Stimulated activated CD8-positive, alpha-beta memory T cell treated with anti-CD3 and anti-CD28 coated beads, Interleukin-2, amount 100 ng/mL, for 48 hours (primary cell): ENCODE data around the gene SIK3.

Source experiments
- DNase-seq, 2 donors: peaks; one replicate each; pipeline ENCODE4 v3.0.0-alpha.2; 2020; ENCODE audit warnings: low read depth in 2 of 2

SIK3 gene

GRCh38 chr11:116794851-116795250, 303.4 kb downstream of the SIK3 start:
- no peak for DNase-seq

GRCh38 chr11:116793772-116794097, 304.5 kb downstream of the SIK3 start:
- DNase-seq = no peak
